ENCODE results near the gene IFT22.
"Not testable (repeated sequence)": the region's sequence is repeated elsewhere in the genome, so short reads cannot be mapped to it uniquely, and the experiment has no call there.

The IFT22 gene

GRCh38 chr7:101308245-101309085 is 13.1 kb downstream of the IFT22 start:
- no peak for DNase-seq

GRCh38 chr7:101306307-101306706 is 15.3 kb downstream of the IFT22 start:
- DNase-seq: no peak

GRCh38 chr7:101303102-101303701 is 18.4 kb downstream of the IFT22 start:
- no peak for DNase-seq

- no peak for DNase-seq
Observed at GRCh38 chr7:101302641-101303101, 18.9 kb downstream of the IFT22 start.

- no peak for DNase-seq
Observed at GRCh38 chr7:101300465-101301376, 20.9 kb downstream of the IFT22 start.

GRCh38 chr7:101299511-101300464 is 21.8 kb downstream of the IFT22 start:
- no peak for DNase-seq

GRCh38 chr7:101294832-101295121 is 26.8 kb downstream of the IFT22 start:
- DNase-seq: no peak

GRCh38 chr7:101294039-101294831 is 27.4 kb downstream of the IFT22 start:
- no peak for DNase-seq

- DNase-seq: not testable (repeated sequence)
Observed at GRCh38 chr7:101293069-101294021, 28.3 kb downstream of the IFT22 start.

- not testable (repeated sequence) for DNase-seq
Observed at GRCh38 chr7:101292566-101292965, 29.0 kb downstream of the IFT22 start.

- peak; percentile 17 for DNase-seq
Observed at GRCh38 chr7:101290186-101291037, 31.2 kb downstream of the IFT22 start.

- DNase-seq: not testable (repeated sequence)
Observed at GRCh38 chr7:101289687-101290086, 31.9 kb downstream of the IFT22 start.

GRCh38 chr7:101288439-101288838 is 33.2 kb downstream of the IFT22 start:
- no peak for DNase-seq

GRCh38 chr7:101287032-101287431 is 34.6 kb downstream of the IFT22 start:
- DNase-seq: no peak

- DNase-seq: not testable (repeated sequence)
Observed at GRCh38 chr7:101285880-101286279, 35.7 kb downstream of the IFT22 start.

- no peak for DNase-seq
Observed at GRCh38 chr7:101285171-101285570, 36.4 kb downstream of the IFT22 start.

GRCh38 chr7:101280912-101281311 is 40.7 kb downstream of the IFT22 start:
- DNase-seq: not testable (repeated sequence)

- no peak for DNase-seq
Observed at GRCh38 chr7:101278461-101279292, 42.9 kb downstream of the IFT22 start.

All from NCI-H748 treated with DMSO at 0.1 percent for 48 hours (cell line).